ENCODE data around the gene HMGA1.
"Not testable (repeated sequence)": the region's sequence is repeated elsewhere in the genome, so short reads cannot be mapped to it uniquely, and the experiment has no call there.

The HMGA1 gene

GRCh38 chr6:34249469-34250261 is 13.0 kb downstream of the HMGA1 start:
- DNase-seq (ENCODE audit: low read depth, low spot score) = no peak
- ChIA-PET POLR2A (interaction anchor here (0.6 to 4.2 kb wide), 8 partner anchors 13 to 175 kb away, joined by 3 to 19 read pairs (median 4); partner anchors contain the start of genes HMGA1 and RPS10), CTCF (interaction anchor here (0.6 to 4.5 kb wide), 51 partner anchors 8 to 416 kb away, joined by 3 to 38 read pairs (median 5); partner anchors contain the start of genes HMGA1 and NUDT3)
- peak overlapping the region; percentile 75 for H3K4me3 ChIP-seq (ENCODE audit: low read depth, low read length)
- TF ChIP-seq, protein P1, sequence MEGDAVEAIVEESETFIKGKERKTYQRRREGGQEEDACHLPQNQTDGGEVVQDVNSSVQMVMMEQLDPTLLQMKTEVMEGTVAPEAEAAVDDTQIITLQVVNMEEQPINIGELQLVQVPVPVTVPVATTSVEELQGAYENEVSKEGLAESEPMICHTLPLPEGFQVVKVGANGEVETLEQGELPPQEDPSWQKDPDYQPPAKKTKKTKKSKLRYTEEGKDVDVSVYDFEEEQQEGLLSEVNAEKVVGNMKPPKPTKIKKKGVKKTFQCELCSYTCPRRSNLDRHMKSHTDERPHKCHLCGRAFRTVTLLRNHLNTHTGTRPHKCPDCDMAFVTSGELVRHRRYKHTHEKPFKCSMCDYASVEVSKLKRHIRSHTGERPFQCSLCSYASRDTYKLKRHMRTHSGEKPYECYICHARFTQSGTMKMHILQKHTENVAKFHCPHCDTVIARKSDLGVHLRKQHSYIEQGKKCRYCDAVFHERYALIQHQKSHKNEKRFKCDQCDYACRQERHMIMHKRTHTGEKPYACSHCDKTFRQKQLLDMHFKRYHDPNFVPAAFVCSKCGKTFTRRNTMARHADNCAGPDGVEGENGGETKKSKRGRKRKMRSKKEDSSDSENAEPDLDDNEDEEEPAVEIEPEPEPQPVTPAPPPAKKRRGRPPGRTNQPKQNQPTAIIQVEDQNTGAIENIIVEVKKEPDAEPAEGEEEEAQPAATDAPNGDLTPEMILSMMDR (IDR thresholded peaks at IDR 0.05; ENCODE audit: insufficient read depth, low read length, missing control alignments) = no peak

- POLR2A ChIA-PET; CTCF ChIA-PET; H3K4me3 ChIP-seq (ENCODE audit: low read depth, low read length); DNase-seq (ENCODE audit: low read depth, low spot score): not testable (repeated sequence)
Measured at GRCh38 chr6:34252395-34252794, 15.7 kb downstream of the HMGA1 start.

GRCh38 chr6:34259529-34260069 is 22.9 kb downstream of the HMGA1 start:
- CTCF ChIA-PET = interaction anchor here (0.8 kb wide), 1 partner anchor 10 kb away, joined by 3 read pairs; no protein-coding TSS in a partner anchor
- H3K4me3 ChIP-seq (ENCODE audit: low read depth, low read length) = no peak overlapping the region
- no peak for DNase-seq (ENCODE audit: low read depth, low spot score)
- POLR2A ChIA-PET = no interaction called here
- TF ChIP-seq, protein P1 (IDR thresholded peaks at IDR 0.05; ENCODE audit: insufficient read depth, low read length, missing control alignments) = no peak

GRCh38 chr6:34260576-34261267 is 24.0 kb downstream of the HMGA1 start:
- TF ChIP-seq, protein P1 (IDR thresholded peaks at IDR 0.05; ENCODE audit: insufficient read depth, low read length, missing control alignments) = no peak
- CTCF ChIA-PET = interaction anchor here (0.8 to 1.0 kb wide), 2 partner anchors 10 to 11 kb away, joined by 3 to 5 read pairs; partner anchors contain the start of gene SMIM29

DNA sequence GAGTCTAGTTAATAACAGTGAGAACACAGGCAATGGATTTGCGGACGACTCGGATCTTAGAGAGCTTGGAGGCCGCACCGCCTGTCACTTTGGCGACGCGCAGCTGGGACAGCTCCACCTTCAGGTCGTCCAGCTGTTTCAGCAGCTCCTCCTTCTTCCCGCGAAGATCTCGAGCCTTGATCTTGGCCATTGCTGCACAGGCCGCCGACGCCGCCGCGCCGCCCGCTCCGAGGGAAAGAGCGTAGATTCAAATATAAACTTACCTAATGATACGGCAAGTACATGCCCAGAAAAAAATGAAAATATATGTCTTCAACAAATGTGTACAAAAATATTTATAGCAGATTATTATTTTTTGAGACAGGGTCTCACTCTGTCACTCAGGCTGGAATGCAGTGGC is 26.8 kb downstream of the HMGA1 start:
- POLR2A ChIA-PET; H3K4me3 ChIP-seq (ENCODE audit: low read depth, low read length); DNase-seq (ENCODE audit: low read depth, low spot score): not testable (repeated sequence)
- CTCF ChIA-PET = interaction anchor here (0.9 kb wide), 1 partner anchor 15 kb away, joined by 3 read pairs; the partner anchor contains the start of gene SMIM29

More at GRCh38 chr6:34260576-34261267, 24.0 kb downstream of the HMGA1 start:
- H3K4me3 ChIP-seq (ENCODE audit: low read depth, low read length) = no peak overlapping the region
- POLR2A ChIA-PET = no interaction called here
- DNase-seq (ENCODE audit: low read depth, low spot score) = no peak

- TF ChIP-seq, protein P1 (IDR thresholded peaks at IDR 0.05; ENCODE audit: insufficient read depth, low read length, missing control alignments) = no peak
- CTCF ChIA-PET = interaction anchor here (3.9 kb wide), 1 partner anchor 18 kb away, joined by 17 read pairs; the partner anchor contains the start of gene SMIM29
- no peak for DNase-seq (ENCODE audit: low read depth, low spot score)
- POLR2A ChIA-PET = no interaction called here
- H3K4me3 ChIP-seq (ENCODE audit: low read depth, low read length) = no peak overlapping the region
Measured at GRCh38 chr6:34267746-34268145, 31.1 kb downstream of the HMGA1 start.

- DNase-seq (ENCODE audit: low read depth, low spot score); POLR2A ChIA-PET; H3K4me3 ChIP-seq (ENCODE audit: low read depth, low read length); CTCF ChIA-PET: not testable (repeated sequence)
Measured at GRCh38 chr6:34269132-34269531, 32.5 kb downstream of the HMGA1 start.

- DNase-seq (ENCODE audit: low read depth, low spot score); POLR2A ChIA-PET; H3K4me3 ChIP-seq (ENCODE audit: low read depth, low read length): not testable (repeated sequence)
- CTCF ChIA-PET = interaction anchor here (0.6 to 1.3 kb wide), 2 partner anchors 14 to 20 kb away, joined by 3 read pairs; no protein-coding TSS in a partner anchor
Measured at GRCh38 chr6:34269658-34270341, 33.1 kb downstream of the HMGA1 start.

Measured in AG04449 (cell line).